ENCODE results near the gene RBM4B.

Gene RBM4B

DNA sequence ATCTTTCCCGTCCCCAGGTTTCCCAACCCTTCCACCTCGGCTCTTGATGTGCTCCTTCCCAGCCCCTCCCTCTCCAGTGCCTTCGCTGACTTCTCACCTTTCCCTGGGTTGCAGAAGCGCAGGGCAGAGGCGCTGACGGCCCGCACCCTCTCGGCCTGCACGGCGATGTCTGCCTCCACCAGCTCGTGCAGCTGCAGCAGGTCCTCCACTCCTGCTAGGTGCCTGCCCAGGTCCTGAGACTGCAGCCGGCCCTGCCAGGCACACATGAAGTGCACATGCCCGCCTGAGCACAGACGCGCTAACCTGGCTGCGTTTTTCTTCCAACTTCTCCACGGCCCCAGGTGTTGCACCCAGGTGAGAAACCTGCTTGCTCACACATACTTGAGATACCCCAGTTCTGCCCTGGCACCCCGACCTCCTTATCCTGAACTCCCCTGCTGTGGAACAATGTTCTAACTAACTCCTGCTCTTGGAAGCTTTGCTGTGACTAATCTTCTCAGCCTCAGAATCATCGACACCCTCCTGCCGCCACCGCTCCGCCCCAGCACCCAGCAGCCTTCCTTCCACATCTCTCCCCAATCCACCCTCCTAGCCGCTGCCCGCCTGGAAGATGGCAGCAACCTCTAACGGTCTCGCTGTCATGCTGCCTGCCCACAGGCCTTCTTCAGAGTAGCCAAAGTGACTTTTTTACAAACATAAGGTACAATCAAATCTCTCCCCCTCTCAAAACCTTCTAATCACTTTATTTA lies 28.1 kb upstream of the RBM4B start:
- DNase-seq = no peak

- DNase-seq = no peak
Observed at GRCh38 chr11:66704659-66705360, 27.1 kb upstream of the RBM4B start.

DNA sequence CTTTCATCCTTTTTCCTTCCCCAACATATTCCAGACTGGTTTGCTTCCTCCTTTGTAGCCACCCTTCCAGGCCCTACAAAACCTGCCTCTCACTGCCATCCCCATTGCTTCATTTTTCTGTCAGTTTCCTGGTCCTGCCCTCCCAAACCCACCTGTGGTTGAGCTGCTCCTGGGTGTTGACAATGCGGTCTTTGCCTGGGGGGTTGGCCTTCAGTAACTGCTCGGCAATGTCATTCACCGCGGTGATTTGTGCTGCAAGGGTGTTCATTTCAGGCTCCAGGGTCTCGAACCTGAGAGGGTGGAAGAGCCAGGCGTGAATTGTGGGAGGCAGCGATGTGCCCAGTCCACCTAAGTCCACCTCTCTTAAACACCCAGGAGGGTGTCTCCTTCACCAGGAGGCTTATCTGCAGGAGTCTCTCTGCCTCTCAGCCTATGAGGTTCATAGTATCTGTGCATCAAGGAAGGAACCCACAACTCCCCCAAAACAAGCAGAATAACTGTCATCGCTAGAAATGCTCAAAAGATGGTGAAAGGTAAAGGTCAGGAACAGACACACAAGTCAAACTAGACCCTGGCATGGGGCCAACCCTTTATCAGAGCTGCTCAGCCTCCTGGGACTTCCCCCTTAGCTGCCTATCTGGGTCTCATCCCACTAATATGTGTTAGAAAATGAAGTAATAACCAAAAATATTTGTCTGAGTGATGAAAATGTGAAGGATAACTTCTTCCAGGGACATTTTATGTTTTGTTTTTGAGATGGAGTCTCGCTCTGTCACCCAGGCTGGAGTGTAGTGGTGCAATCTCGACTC lies 23.9 kb upstream of the RBM4B start:
- peak; percentile 88 for DNase-seq

DNA sequence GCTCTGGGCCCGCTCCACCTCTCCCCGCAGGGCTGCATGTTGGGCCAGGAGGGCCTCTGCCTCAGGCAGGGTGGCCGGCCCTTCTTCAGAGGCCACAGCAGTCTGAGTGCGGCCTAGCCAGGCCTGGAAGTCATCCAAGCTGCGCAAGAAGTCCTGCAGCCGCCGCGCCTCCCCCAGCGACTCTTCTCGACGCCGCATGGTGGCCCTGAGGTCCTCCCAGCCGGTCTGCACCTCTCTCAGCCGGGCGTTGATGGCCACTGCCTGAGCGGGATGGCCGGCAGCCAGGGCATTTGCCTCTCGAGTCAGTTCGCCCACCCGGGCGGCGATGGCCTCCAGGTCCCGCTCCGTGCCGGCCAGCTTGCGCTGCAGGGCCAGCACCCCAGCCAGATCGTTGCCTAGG lies 23.1 kb upstream of the RBM4B start:
- no peak for DNase-seq

DNA sequence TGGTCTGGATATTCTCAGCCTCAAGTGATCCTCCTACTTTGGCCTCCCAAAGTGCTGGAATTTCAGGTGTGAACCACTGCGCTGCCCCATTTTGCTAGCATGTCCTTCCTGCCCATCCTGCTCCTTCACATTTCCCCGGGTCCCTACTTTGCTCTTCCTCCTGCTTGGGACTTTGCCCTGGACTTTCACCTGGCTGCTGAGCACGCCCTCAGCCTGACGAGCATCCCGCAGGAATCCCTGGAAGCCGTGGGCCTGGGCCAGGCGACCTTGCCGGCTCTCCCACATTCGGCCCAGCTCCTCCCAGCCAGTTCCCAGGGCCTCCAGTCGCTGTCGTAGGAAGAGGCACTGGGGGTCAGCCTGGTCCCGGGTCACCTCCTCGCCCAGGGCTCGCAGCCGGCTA lies 22.6 kb upstream of the RBM4B start:
- DNase-seq = no peak

DNA sequence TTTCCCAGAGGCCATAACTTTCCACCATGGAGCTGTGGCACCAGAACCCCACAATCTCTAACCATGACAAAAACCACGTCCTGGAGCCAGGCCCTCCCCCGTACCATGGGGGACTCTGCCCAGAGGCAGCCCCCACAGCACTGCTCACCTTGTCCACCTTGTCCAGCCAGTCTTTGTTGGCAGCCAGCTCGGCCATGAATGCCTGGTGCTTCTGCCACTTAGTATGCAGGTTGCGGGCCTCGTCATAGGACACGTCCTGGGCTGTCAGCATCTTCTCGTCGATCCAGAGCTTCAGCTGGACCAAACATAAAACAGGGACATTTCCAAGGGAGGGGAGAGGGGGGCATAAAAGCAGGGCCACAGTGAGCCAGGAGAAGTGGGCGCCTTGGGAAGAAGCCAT lies 20.8 kb upstream of the RBM4B start:
- DNase-seq = no peak

DNA sequence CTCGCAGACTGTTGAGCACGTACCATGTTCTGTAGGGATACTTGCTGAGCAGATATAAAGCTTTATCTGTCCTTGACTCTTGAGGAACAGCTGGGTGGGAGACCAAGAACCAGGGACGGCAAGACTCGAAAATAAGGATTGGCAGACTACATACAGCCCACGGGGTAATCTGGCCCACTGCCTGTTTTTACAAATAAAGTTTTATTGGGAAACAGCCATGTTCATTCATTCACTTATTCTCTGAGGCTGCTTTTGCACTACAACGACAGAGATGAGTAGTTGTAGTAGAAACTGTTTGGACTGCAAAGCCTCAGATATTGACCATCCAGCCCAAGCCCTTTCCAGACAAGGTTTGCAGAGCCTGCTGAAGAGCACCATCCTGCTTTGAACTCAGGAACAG lies 20.3 kb upstream of the RBM4B start:
- no peak for DNase-seq

DNA sequence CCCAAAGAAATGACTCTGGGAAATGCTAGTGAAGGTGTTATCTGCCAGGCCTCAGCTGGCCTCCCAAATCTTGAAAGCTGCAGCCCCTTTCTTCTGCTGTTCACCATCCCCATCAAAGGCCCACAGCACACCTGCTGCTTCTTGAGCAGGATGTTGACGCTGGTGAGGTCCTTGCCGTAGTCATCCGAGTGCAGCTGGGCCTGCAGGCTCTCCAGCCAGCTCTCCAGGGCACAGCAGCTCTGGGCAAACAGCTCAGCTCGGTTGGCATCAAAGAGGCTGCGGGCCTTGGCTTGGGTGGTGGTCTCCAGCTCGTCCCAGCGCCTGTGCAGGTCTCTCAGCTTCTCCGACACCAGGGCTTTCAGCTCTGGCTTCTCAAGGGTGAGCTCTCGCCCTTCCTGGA lies 18.5 kb upstream of the RBM4B start:
- no peak for DNase-seq

DNA sequence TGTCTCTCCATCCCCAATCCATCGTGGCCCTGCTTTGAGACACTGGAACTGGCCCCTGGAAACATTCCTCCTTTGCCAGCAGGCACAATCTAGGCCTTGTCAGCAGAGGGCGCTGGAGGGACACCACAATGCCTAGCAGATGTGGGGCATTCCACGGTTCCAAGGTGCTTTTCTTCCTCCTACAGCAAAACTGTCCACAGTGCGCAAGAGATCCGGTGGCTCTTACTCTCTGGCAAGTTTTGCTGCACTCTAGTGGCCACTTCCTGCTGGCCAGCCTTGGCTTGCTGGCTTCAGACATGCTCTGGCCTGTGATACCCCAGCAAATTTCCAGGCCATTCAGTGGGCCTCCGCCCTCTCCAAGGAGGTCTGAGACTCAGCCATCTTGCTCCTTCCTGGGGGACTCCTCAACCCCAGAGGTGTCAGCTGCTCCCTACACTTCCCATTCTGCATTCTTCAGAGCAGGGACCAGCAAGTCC lies 17.1 kb upstream of the RBM4B start:
- DNase-seq = peak; percentile 95

- DNase-seq = no peak
Observed at GRCh38 chr11:66694056-66694410, 16.3 kb upstream of the RBM4B start.

DNA sequence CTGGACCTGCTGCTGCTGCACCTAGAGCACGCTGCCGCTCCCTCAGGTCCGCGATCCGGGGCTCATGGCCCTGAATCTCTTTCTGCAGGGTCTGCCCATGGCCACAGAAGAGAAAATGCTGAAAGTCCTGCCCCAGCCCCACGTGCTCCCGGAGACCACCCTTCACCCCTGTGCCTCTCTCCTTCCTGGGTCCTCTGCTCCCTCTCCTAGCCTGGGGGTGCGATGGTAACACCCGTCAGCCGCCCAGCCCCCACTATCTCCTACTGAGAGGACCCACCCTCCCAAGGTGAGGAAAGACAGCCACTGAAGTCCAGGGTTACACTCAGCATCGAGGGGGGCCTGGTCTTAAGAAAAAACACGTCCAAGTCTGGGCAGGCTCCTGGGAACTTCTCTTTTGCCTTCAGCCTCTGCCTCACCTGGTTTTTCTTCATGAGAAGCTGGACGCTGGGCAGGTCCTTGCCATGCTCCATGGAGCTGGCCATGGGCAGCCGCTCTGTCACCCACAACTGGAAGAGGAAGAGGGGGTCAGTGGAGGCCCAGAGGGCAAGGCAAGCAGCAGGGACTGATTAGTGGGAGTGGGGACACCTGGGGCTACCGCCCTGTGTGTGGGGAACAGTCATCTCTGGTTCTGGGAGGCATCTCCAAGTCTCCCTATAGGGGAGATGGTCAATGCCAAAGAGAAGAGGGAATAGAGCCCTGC lies 15.8 kb upstream of the RBM4B start:
- no peak for DNase-seq

DNA sequence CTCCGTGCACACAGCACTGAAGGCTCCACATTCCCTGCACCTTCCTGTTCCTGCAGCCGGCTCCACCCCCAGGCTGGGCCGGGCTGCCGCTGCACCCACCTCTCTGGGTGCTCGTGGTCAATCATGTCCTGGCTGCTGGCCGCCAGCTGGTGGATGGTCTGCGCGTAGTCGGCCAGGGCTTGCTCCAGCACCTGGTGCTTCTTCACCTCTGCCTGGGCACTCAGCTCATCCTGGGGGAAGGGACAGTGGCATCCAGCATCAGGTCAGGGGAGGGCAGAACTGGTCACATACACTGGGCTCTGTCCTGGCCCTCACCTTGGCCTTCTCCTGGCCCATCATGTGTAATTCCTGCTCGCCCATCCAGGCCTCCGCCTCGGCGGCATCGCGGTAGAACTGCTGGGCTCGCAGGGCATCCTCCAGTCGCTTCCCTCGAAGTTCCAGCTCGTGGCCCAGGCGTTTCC lies 15.2 kb upstream of the RBM4B start:
- no peak for DNase-seq

- no peak for DNase-seq
Observed at GRCh38 chr11:66692446-66692845, 14.8 kb upstream of the RBM4B start.

DNA sequence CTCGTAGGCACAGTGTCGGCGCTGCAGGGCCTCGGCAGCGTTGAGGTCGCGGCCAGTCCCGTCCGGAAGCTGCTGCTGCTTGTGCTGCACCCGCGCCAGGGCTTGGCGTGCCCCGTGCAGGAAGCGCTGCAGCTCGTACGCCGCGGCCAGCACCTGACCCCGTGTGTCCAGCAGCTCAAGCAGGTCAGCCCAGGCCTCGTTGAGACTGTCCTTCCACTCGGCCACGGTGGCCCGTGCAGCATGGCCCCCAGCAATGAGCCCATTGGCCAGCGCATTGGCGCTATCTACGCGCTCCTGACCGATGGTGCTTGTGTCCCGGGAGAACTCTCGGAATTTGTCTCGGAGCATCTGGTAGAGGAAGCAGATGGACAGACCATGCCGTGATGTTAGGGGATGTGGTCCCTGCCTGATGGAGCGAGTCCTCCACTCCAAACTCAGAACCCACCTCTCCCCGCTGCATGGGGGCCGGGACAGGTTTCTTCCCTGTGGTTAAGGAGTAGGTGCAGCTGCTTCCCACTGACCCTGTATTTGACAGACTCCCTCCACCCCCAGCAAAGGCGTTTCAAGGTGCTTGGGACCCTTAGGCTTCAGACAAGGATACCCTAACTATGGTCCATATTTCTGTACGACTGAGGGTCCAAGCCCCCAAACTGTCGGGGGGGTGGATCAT lies 13.8 kb upstream of the RBM4B start:
- DNase-seq = no peak

- no peak for DNase-seq
Observed at GRCh38 chr11:66689661-66690590, 12.2 kb upstream of the RBM4B start.

- DNase-seq = no peak
Observed at GRCh38 chr11:66688561-66689534, 11.2 kb upstream of the RBM4B start.

- DNase-seq = no peak
Observed at GRCh38 chr11:66687831-66688281, 10.2 kb upstream of the RBM4B start.

GRCh38 chr11:66686801-66687750 lies 9.4 kb upstream of the RBM4B start:
- no peak for DNase-seq

Measured in OCI-M1 (cell line).